Measurements from ENCODE around the gene ADRA1B. TPM values are rescaled to one million over a fixed set of nuclear protein-coding genes. Genes with fewer than 3 reads are reported as not detected.

The ADRA1B gene
- total RNA-seq, 1 experiment from 2014 or later = not detected

- H3K4ac ChIP-seq (ENCODE audit: low read depth, low read length) = no peak overlapping the region
- H3K27ac Mint-ChIP-seq = no peak overlapping the region
- peaks cover 2% of the 10 kb centered on the region; the same call in 1 of the 2 replicates for H3K27me3 Mint-ChIP-seq (ENCODE audit: low read depth)
- H3K36me3 Mint-ChIP-seq (ENCODE audit: insufficient read depth in 1 of 3, low read depth in 3 of 3) = no peaks in the 10 kb centered on the region
- no peak overlapping the region for H3T11ph ChIP-seq (ENCODE audit: low read length)
- no peak overlapping the region for H3K23ac ChIP-seq (ENCODE audit: insufficient read length, low read depth, low read length)
- H2BK5ac ChIP-seq (ENCODE audit: insufficient read length, low read length) = no peak overlapping the region
- no peak overlapping the region for H2BK120ac ChIP-seq (ENCODE audit: low read depth, low read length, poor library complexity, severe bottlenecking)
- no peaks in the 10 kb centered on the region for H3K4me1 ChIP-seq (ENCODE audit: insufficient read depth, low read length)
- H3K4me1 Mint-ChIP-seq = no peaks in the 10 kb centered on the region
- no peak overlapping the region for H3K14ac ChIP-seq (ENCODE audit: insufficient read depth, low read length)
- H3K27ac ChIP-seq (ENCODE audit: insufficient read length, low read depth, low read length) = no peak overlapping the region
- no peak overlapping the region for H4K8ac ChIP-seq (replicated peaks; ENCODE audit: insufficient read length, low read depth, low read length)
- H3K56ac ChIP-seq (ENCODE audit: insufficient read length, low read depth, low read length) = no peak overlapping the region
- no peaks in the 10 kb centered on the region for H3K9me3 Mint-ChIP-seq
- no peak overlapping the region for H2BK15ac ChIP-seq (ENCODE audit: low read depth, low read length)
- no peak overlapping the region for H2BK20ac ChIP-seq (ENCODE audit: low read depth, low read length, poor library complexity, severe bottlenecking)
- no peak overlapping the region for H4K91ac ChIP-seq (ENCODE audit: insufficient read length, low read depth, low read length)
- TF ChIP-seq, protein P1, sequence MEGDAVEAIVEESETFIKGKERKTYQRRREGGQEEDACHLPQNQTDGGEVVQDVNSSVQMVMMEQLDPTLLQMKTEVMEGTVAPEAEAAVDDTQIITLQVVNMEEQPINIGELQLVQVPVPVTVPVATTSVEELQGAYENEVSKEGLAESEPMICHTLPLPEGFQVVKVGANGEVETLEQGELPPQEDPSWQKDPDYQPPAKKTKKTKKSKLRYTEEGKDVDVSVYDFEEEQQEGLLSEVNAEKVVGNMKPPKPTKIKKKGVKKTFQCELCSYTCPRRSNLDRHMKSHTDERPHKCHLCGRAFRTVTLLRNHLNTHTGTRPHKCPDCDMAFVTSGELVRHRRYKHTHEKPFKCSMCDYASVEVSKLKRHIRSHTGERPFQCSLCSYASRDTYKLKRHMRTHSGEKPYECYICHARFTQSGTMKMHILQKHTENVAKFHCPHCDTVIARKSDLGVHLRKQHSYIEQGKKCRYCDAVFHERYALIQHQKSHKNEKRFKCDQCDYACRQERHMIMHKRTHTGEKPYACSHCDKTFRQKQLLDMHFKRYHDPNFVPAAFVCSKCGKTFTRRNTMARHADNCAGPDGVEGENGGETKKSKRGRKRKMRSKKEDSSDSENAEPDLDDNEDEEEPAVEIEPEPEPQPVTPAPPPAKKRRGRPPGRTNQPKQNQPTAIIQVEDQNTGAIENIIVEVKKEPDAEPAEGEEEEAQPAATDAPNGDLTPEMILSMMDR (conservative IDR thresholded peaks at IDR 0.05) = no peak
- H4K5ac ChIP-seq (ENCODE audit: insufficient read length, low read depth, low read length) = no peak overlapping the region
- no peaks in the 10 kb centered on the region for H3K23me2 ChIP-seq (ENCODE audit: insufficient read length, low read depth, low read length, poor library complexity, severe bottlenecking)
- H3K18ac ChIP-seq (ENCODE audit: insufficient read length, low read depth, low read length) = no peak overlapping the region
- no peaks in the 10 kb centered on the region for H3K9me3 ChIP-seq (ENCODE audit: control insufficient read depth, low read depth, low read length)
- H3K79me1 ChIP-seq (ENCODE audit: insufficient read depth, low read depth, low read length, poor library complexity, severe bottlenecking) = no peaks in the 10 kb centered on the region
- H3K4me3 Mint-ChIP-seq = no peak overlapping the region
- no peaks in the 10 kb centered on the region for H3K79me2 ChIP-seq (ENCODE audit: insufficient read depth, low read length)
- no CpG with 5 or more reads among the region's 10 CpGs for WGBS (ENCODE audit: extremely low coverage, insufficient read length, low lambda C conversion rate)
- no peaks in the 10 kb centered on the region for H4K20me1 ChIP-seq (ENCODE audit: control insufficient read depth, insufficient read depth, insufficient read length)
- H3K9ac ChIP-seq (ENCODE audit: extremely low read depth, insufficient read length, low read length) = no peak overlapping the region
- no peak overlapping the region for H2AK5ac ChIP-seq (ENCODE audit: insufficient read length, low read length)
- no peak for DNase-seq
- H2BK12ac ChIP-seq (ENCODE audit: insufficient read length, low read depth, low read length) = no peak overlapping the region
- no peak overlapping the region for H3K4me2 ChIP-seq (ENCODE audit: insufficient read depth, insufficient read length, low read length)
- H2AFZ ChIP-seq (ENCODE audit: low read length) = no peak overlapping the region
- H3K27me3 ChIP-seq (ENCODE audit: insufficient read depth, low read length) = no peaks in the 10 kb centered on the region
These were observed 21.3 kb downstream of the ADRA1B start for GRCh38 chr5:159937580-159937979.
